ENCODE results near the gene IFI27L1.
"Not testable (repeated sequence)": the region's sequence is repeated elsewhere in the genome, so short reads cannot be mapped to it uniquely, and the experiment has no call there.

IFI27L1 gene

DNA sequence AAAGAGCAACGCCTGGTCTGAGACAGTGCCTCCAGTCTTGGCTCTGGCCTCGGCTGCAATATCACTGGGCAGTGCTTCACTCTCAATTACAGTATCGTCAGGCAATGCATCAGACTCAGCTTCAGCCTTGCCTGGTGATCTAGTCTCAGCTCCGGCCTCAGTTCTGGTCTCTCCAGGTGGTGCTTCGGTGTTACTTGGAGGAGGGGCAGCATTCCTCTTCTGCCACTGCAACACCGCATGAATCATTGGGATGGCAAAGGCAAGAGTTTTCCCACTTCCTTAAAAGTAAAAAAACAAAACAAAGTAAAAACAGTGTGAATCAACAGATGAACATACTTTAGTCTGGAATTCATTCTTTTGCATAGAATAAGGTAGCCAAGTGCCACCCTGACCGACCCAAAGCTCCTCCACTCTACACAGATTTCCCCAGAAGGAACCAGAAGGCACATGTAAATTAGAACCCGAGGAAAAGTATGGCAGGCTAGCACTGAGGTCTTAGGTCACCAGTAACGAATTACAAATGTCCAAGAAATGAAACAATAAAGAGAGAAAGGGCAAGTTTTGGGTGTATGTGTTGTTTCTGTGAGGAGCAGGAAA is 18.7 kb upstream of the IFI27L1 start:
- TF ChIP-seq, protein P1, sequence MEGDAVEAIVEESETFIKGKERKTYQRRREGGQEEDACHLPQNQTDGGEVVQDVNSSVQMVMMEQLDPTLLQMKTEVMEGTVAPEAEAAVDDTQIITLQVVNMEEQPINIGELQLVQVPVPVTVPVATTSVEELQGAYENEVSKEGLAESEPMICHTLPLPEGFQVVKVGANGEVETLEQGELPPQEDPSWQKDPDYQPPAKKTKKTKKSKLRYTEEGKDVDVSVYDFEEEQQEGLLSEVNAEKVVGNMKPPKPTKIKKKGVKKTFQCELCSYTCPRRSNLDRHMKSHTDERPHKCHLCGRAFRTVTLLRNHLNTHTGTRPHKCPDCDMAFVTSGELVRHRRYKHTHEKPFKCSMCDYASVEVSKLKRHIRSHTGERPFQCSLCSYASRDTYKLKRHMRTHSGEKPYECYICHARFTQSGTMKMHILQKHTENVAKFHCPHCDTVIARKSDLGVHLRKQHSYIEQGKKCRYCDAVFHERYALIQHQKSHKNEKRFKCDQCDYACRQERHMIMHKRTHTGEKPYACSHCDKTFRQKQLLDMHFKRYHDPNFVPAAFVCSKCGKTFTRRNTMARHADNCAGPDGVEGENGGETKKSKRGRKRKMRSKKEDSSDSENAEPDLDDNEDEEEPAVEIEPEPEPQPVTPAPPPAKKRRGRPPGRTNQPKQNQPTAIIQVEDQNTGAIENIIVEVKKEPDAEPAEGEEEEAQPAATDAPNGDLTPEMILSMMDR (conservative IDR thresholded peaks at IDR 0.05; ENCODE audit: low read length) = no peak
- peak; percentile 75 for DNase-seq (ENCODE audit: low read depth)
- H3K4me3 ChIP-seq (ENCODE audit: low read length) = no peak overlapping the region

DNA sequence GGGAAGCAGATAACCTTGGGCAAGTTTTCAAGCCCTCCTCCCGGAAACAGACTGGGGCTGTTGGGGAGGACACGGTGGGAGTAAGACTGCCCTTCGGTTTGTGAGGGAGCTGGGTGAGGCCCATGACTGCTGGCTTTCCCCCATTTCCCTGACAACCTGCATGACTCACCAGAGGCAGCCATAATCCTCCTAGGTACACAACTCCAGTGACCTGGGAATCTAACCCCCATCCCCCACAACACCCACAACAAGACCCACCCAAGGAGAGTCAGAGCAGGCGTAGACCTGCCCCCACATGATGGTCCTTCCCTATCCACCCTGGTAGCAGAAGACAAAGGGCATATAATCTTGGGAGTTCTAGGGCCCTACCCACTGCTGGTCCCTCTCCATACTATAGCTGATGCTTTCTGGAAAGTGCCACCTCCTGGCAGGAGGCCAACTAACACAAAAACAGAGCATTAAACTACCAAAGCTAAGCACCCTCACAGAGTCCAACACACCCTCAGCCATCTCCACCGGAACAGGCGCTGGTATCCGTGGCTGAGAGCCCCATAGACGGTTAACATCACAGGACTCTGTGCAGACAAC is 14.9 kb upstream of the IFI27L1 start:
- H3K4me3 ChIP-seq (ENCODE audit: low read length) = no peak overlapping the region
- no peak for DNase-seq (ENCODE audit: low read depth)
- TF ChIP-seq, protein P1 (conservative IDR thresholded peaks at IDR 0.05; ENCODE audit: low read length) = no peak

DNA sequence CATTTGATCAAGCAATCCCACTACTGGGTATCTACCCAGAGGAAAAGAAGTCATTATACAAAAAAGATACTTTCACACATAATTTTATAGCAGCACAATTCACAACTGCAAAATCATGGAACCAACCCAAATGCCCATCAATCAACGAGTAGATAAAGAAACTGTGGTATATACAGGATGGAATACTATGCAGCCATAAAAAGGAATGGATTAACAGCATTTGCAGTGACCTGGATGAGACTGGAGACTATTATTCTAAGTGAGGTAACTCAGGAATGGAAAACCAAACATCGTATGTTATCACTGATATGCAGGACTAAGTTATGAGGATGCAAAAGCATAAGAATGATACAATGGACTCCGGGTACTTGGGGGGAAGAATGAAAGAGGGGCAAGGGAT is 9.0 kb upstream of the IFI27L1 start:
- DNase-seq (ENCODE audit: low read depth); H3K4me3 ChIP-seq (ENCODE audit: low read length): not testable (repeated sequence)

DNA sequence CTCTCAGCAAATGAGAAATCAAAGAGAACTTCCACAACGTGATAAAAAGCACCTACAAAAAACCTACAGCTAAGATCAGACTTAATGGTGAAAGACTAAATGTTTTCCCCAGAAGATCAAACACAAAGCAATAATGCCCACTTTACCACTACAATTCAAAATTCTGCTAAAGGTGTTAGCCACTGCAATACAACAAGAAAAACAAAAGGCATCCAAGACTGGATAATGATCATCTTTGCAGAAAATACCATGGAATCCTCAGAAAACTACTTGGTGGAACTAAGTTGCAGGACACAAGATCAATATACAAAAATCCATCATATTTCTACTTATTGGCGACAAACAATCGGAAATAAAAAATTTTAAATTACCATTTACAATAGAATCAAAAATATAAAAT is 6.6 kb upstream of the IFI27L1 start:
- TF ChIP-seq, protein P1 (conservative IDR thresholded peaks at IDR 0.05; ENCODE audit: low read length) = no peak
- no peak for DNase-seq (ENCODE audit: low read depth)
- no peak overlapping the region for H3K4me3 ChIP-seq (ENCODE audit: low read length)

DNA sequence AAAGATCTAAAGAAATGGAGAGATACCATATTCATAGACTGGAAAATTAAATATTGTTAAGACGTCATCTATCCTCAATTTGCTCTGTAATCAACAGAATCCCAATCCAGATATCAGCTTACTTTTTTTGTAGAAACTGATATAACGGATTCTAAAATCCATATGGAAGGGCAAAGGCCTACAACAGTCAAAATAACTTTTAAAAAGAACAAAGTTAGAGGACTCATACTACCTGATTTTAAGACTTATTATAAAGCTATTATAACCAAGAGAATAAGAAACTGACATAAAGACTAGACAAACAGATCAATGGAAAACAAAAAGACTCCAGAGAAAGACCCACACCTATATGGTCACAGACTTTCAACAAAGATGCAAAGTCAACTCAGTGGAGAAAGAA is 6.1 kb upstream of the IFI27L1 start:
- no peak overlapping the region for H3K4me3 ChIP-seq (ENCODE audit: low read length)

DNA sequence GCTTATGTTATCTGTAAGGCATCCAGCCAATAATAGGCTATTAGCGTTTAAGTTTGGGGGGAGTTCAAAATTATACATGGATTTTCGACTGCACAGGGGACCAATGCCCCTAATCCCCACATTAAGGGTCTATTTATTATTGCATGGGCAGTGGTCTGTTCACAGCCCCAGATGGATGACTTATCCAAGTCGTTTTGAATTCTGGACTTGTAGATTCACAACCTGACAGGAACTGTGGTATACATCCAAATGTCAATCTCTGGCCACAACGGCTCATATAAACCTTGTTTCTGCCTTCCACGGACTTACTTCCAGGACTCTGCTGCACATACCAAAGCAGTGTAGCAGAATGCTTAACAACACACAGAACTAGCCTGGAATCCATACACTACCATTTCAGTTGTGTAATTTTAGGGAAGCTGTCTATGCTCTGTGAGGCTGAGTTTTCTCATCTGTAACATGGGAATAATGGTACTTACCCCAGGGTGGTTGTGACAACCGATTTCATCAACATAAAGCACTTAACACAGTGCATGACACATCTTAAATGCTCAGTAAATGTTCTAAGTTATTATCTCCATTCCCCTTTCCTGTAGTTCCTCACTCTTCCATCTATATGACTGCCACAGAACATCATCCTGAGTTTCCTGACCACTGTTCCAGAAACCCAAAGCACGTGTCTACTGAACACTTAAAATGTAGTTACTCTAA is 3.8 kb upstream of the IFI27L1 start:
- no peak for DNase-seq (ENCODE audit: low read depth)
- H3K4me3 ChIP-seq (ENCODE audit: low read length) = no peak overlapping the region
- TF ChIP-seq, protein P1 (conservative IDR thresholded peaks at IDR 0.05; ENCODE audit: low read length) = no peak

More for the DNA sequence above, 6.1 kb upstream of the IFI27L1 start:
- TF ChIP-seq, protein P1 (conservative IDR thresholded peaks at IDR 0.05; ENCODE audit: low read length) = no peak
- DNase-seq (ENCODE audit: low read depth) = no peak

DNA sequence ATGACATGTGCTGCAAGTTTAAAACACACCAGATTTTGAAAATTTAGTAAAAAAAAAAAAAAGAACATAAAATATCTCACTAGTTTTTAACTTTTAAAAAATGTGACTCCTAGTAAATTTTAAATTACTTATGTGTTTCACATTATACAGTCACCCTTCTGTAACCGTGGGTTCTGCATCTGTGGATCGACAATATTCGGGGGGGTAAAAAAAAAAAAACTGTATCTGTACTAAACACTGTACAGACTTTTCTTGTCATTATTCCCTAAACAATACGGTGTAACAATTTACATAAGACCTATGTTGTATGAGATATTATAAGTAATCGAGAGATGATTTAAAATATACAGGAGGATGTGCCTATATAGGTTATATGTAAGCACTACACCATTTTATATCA is 3.3 kb upstream of the IFI27L1 start:
- TF ChIP-seq, protein P1 (conservative IDR thresholded peaks at IDR 0.05; ENCODE audit: low read length) = no peak
- DNase-seq (ENCODE audit: low read depth) = no peak
- no peak overlapping the region for H3K4me3 ChIP-seq (ENCODE audit: low read length)
